ENCODE measurements around the gene C1R.

Gene C1R

GRCh38 chr12:7046383-7047105 is 45.7 kb downstream of the C1R start:
- no peaks in the 10 kb centered on the region for H3K79me2 ChIP-seq (ENCODE audit: insufficient read depth, low read length)
- no peak overlapping the region for H2AFZ ChIP-seq (ENCODE audit: low read length)
- no peak overlapping the region for H3K9ac ChIP-seq (ENCODE audit: low read depth, low read length, poor library complexity, severe bottlenecking)
- H3K9me2 ChIP-seq (replicated peaks; ENCODE audit: low read depth, low read length) = no peaks in the 10 kb centered on the region
- TF ChIP-seq, protein P1, sequence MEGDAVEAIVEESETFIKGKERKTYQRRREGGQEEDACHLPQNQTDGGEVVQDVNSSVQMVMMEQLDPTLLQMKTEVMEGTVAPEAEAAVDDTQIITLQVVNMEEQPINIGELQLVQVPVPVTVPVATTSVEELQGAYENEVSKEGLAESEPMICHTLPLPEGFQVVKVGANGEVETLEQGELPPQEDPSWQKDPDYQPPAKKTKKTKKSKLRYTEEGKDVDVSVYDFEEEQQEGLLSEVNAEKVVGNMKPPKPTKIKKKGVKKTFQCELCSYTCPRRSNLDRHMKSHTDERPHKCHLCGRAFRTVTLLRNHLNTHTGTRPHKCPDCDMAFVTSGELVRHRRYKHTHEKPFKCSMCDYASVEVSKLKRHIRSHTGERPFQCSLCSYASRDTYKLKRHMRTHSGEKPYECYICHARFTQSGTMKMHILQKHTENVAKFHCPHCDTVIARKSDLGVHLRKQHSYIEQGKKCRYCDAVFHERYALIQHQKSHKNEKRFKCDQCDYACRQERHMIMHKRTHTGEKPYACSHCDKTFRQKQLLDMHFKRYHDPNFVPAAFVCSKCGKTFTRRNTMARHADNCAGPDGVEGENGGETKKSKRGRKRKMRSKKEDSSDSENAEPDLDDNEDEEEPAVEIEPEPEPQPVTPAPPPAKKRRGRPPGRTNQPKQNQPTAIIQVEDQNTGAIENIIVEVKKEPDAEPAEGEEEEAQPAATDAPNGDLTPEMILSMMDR (conservative IDR thresholded peaks at IDR 0.05; ENCODE audit: low read length) = 0 out of 2 replicates have a peak, but pooled peaks have one; percentile 17
- TF ChIP-seq EZH2phosphoT487 (IDR thresholded peaks at IDR 0.05; ENCODE audit: borderline replicate concordance) = no peak
- H3K4me1 ChIP-seq (ENCODE audit: insufficient read depth, low read length, poor library complexity, severe bottlenecking) = peaks cover 15% of the 10 kb centered on the region
- H3K36me3 ChIP-seq (ENCODE audit: insufficient read depth, low read length) = no peaks in the 10 kb centered on the region
- no peaks in the 10 kb centered on the region for H4K20me1 ChIP-seq (ENCODE audit: insufficient read depth, low read length, poor library complexity, severe bottlenecking)
- no peak overlapping the region for H3K4me2 ChIP-seq (ENCODE audit: low read depth, low read length, poor library complexity, severe bottlenecking)
- no peaks in the 10 kb centered on the region for H3K9me3 ChIP-seq (ENCODE audit: insufficient read depth, low read depth, low read length)
- no peak overlapping the region for H3K4me3 ChIP-seq (ENCODE audit: low read length, poor library complexity, severe bottlenecking)
- H3K27me3 ChIP-seq (ENCODE audit: insufficient read depth, low read length, poor library complexity, severe bottlenecking) = no peaks in the 10 kb centered on the region
- no peaks in the 10 kb centered on the region for H3F3A ChIP-seq (ENCODE audit: low read depth)

DNA sequence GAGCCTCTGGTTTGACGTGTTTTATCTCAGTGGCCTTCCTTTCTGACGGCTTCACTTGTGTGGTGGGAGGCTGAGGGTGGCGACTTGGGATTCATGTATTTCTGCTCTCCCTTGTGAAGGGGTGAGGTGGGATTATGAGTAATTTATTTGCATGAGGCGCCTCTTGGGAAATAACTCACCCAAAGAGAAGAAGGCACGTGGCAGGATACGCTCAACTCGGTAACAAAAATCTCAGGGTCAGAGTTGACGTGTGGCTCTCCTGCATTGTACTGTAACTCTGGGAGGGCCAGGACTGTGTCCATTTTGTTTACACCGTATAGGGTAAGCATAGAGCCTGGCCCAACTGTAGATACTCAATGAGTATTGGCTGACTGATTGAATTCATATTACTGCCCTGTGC is 46.3 kb downstream of the C1R start:
- Histone ChIP-seq H3K4me2 (ENCODE audit: low read depth, low read length, poor library complexity, severe bottlenecking) (no peak overlapping the region), H3F3A (ENCODE audit: low read depth) (no peaks in the 10 kb centered on the region), H4K20me1 (ENCODE audit: insufficient read depth, low read length, poor library complexity, severe bottlenecking) (no peaks in the 10 kb centered on the region), H3K9me2 (replicated peaks; ENCODE audit: low read depth, low read length) (no peaks in the 10 kb centered on the region), H3K9me3 (ENCODE audit: insufficient read depth, low read depth, low read length) (no peaks in the 10 kb centered on the region), H3K27me3 (ENCODE audit: insufficient read depth, low read length, poor library complexity, severe bottlenecking) (no peaks in the 10 kb centered on the region), H3K4me1 (ENCODE audit: insufficient read depth, low read length, poor library complexity, severe bottlenecking) (peaks cover 15% of the 10 kb centered on the region), H3K9ac (ENCODE audit: low read depth, low read length, poor library complexity, severe bottlenecking) (no peak overlapping the region), H3K4me3 (ENCODE audit: low read length, poor library complexity, severe bottlenecking) (no peak overlapping the region), H3K36me3 (ENCODE audit: insufficient read depth, low read length) (no peaks in the 10 kb centered on the region), H2AFZ (ENCODE audit: low read length) (no peak overlapping the region), H3K79me2 (ENCODE audit: insufficient read depth, low read length) (no peaks in the 10 kb centered on the region)
- TF ChIP-seq, protein P1 (conservative IDR thresholded peaks at IDR 0.05; ENCODE audit: low read length) = no peak
- TF ChIP-seq EZH2phosphoT487 (IDR thresholded peaks at IDR 0.05; ENCODE audit: borderline replicate concordance) = no peak

GRCh38 chr12:7042842-7043241 is 49.4 kb downstream of the C1R start:
- H3F3A ChIP-seq (ENCODE audit: low read depth) = no peaks in the 10 kb centered on the region
- H3K4me2 ChIP-seq (ENCODE audit: low read depth, low read length, poor library complexity, severe bottlenecking) = no peak overlapping the region
- H3K9me2 ChIP-seq (replicated peaks; ENCODE audit: low read depth, low read length) = no peaks in the 10 kb centered on the region
- no peak overlapping the region for H3K4me3 ChIP-seq (ENCODE audit: low read length, poor library complexity, severe bottlenecking)
- no peak overlapping the region for H3K9ac ChIP-seq (ENCODE audit: low read depth, low read length, poor library complexity, severe bottlenecking)
- H3K36me3 ChIP-seq (ENCODE audit: insufficient read depth, low read length) = no peaks in the 10 kb centered on the region
- no peaks in the 10 kb centered on the region for H3K9me3 ChIP-seq (ENCODE audit: insufficient read depth, low read depth, low read length)
- H3K79me2 ChIP-seq (ENCODE audit: insufficient read depth, low read length) = no peaks in the 10 kb centered on the region
- H3K27me3 ChIP-seq (ENCODE audit: insufficient read depth, low read length, poor library complexity, severe bottlenecking) = no peaks in the 10 kb centered on the region
- TF ChIP-seq, protein P1 (conservative IDR thresholded peaks at IDR 0.05; ENCODE audit: low read length) = peak; percentile 65
- no peak for TF ChIP-seq EZH2phosphoT487 (IDR thresholded peaks at IDR 0.05; ENCODE audit: borderline replicate concordance)
- peaks cover 14% of the 10 kb centered on the region for H3K4me1 ChIP-seq (ENCODE audit: insufficient read depth, low read length, poor library complexity, severe bottlenecking)
- H2AFZ ChIP-seq (ENCODE audit: low read length) = no peak overlapping the region; the same call in 1 of the 2 replicates
- no peaks in the 10 kb centered on the region for H4K20me1 ChIP-seq (ENCODE audit: insufficient read depth, low read length, poor library complexity, severe bottlenecking)
